ENCODE data around the gene S100A2. TPM values are rescaled to one million over a fixed set of nuclear protein-coding genes. Genes with fewer than 3 reads are reported as not detected.

S100A2 gene
- 3.5 and 21.7 TPM in 2 replicates for total RNA-seq

DNA sequence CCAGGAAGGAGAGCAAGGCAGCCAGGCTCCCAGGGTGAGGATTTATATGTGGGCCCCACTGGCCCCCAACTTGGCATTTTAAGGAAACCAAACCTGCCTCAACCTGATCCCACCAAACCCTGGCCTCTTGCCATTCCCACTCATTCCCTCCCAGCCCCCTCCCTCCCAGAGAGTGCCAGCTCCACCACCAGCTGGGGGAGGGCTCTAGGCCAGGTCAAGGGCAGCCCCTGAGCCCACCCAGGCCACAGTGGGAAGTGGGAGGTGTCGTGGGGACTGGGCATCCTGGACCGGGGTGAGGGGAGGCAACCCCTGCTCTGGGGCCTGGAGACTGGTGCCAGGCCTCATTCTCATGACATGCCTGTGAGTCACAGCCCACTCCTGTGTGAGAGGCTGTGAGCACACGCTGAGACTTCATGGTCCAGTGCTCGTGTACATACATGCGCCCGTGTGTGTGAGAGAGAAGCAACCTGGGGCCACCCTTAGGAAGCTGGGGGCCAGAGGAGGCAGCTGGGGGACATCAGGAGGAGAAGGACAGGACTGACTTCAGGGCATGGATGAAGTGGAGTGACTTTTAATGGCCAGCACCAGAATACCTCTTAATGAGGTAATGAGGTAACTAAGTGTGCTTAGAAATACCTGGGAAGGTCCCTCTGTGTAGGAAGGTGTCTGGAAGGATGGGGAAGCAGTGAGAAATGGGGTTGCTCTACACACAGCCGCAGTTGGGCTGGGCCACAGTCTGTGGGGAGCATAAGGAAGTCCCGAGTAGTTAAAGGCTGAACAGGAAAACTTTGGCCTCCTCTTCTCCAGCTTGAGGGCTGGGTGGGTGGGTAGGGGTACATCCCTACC is at the start of gene S100A2:
Gene S100A2 (minus strand): TSS at position 316 of the 846 bp plus-strand sequence. CDS start 1,967 bp downstream, outside the sequence.

DNA sequence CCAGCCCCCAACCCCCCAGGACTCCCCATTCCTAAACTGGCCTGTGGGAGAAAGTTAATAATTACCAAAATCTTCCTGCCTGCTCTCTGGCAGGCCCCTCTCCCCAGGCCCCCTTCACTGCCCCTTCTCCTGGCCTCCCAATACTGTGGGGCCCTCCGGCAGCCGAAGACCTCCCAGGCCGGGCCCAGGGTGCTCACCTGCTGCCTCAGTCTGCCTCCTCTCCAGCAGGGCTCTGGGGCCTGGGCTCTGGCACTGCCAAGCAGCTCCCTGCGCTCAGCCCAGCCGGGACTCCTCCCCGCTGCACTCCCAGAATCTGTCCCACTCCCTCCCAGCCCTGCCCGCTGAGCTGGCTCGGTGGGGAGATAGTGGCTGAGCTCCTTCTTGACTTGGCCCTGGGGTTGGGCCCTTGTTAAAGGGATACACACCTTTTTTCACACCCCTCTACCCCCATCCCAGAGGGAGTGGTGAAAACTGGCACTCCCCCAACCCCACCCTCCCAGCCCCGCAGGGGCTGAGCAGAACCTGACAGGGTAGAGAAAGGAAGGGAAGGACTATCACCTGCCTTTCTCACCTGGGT is 47.2 kb upstream of the S100A2 start, which contains the start of gene S100A16:
Gene S100A16 (minus strand): TSS at position 383 of the 577 bp plus-strand sequence. CDS start 4,986 bp downstream, outside the sequence.

DNA sequence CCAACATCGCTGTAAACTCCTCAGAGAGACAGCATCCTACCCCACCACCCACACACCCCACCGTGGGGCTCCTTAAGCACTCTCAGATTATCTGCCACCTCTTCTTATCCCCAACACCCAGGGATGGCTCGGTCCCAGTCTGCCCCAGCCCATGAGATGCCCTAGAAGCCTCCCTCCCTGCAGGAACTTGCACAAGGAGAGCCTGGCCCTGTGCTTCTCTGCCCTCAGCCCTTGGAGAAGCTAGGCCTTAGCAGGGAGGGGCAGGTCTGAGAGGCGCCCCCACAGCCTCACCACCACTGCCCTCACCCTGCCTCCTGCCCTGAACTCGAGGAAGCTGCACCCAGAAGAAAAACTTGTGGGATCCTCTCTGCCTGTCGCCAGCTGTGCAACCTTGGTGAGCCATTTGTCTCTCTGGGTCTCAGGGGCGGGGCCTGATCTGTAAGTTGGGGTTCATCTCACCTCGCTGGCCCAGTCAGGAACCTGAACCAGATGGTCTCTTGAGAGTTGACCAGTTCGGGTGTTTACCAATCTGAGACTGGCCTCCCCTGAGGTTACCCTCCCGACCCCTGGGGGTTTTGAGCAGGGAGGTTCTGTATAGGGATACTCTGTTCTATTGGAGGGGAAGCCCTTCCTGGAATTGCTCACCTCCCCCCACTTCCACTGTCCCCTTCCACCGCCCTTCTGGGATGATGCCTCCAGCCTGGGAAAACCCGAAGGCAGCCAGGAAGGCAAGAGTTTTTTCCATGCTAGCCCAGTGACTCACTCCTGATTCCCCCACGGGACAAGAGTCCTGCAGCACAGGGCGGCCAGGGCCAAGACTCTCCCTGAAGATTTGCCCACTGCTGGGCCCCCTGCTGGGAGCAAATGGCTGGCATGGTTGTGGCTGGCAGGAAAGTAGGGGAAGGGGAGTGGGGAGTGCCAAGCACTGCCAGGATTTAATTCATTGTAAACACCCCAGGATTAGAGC is 16.6 kb downstream of the S100A2 start, which contains the start of gene S100A3:
Gene S100A3 (minus strand): TSS at position 537 of the 967 bp plus-strand sequence. CDS start 773 bp downstream, outside the sequence.

DNA sequence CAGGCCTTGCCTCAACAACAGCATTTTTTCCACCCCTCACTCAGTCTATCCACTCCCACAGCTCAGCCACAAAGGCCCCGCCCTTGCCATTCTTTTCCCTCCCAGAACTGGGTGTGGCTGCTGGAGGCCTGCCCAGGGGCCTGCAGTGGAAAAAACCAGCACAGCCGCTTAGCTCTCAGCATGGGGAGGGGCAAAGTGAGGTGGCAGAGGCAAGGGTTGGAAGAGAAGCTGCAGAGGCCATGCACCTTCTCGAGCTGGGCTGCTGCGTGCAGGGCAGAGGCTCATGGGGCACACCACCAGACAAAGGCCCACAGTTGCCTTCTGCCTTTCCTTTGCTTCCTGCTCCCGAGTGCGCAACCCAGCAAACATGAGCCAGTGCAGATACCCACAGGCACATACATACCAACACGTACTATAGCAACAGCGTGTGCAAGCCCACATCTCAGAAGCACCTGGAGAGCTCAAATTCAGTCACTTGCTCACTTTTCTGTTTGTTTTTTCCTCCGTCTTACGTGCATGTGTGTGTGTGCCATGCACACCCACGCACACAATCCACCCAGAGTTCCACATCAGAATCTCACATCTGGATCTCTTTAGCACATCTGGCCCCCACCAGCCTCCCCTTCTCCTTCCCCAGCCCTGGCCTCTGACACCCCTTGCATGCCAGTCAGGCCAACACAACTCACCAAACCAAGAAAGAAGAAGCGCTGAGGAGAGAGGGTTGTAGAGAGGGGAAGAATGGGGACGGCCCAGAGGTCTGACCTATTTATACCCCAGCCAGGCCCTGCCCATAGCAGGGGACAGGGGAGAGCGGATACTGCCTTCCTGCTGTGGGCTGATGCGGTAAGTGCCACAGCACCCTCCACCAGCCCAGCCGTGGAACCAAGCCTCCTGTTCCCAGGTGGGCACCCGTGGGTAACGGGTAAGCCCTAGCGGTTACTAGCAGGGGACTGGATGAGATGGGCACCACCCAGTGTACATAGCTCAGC is 20.3 kb downstream of the S100A2 start, which contains the start of gene S100A4:
Gene S100A4 (minus strand): TSS at position 740 of the 989 bp plus-strand sequence. CDS start 1,012 bp downstream, outside the sequence.

DNA sequence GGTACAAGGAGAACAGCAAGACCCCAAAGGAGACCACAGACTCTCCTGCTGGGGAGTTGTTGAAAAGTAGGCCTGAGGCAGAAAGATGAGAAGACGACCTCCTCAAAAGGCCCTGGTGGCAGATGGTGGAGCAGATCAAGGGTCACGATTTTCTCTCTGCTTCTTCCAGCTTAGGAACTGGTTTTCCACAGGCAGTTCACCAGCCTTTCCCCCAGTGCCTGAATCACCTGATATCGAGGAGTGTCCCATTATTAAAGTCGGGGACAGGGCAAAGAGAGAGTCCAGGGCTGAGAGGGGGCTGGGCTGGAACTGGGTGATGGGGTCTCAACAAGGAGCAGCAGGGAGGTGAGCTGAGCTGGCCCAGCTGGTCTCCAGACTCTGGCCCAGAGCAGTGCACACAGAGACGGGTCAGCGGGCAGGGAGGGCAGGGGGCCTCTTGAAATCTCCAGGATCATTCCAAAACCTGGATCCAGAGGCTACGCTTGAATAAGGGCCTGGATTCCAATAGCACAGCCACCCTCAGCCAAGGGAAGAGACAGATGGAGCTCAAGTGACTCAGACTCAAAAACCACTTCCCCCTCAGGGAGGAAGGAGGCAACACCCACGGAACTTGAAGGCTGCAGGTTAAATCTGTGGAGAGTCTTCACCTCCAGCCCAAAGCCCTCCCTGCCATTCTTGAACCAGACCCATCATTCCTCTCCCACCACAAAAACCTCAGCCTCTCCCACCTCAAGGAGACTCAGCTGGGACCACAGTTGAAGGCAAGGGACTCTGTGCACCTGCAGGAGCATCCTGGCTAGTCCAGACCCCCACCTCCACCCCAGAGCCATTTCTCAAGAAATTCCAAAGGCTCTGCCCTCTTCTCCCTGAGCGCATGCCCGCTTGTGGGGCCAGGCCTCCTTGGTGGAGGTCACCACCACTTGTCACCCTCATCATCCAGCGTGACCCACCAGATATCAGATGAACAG is 25.0 kb downstream of the S100A2 start, which contains the start of gene S100A5:
Gene S100A5 (minus strand): TSS at position 541 of the 968 bp plus-strand sequence. CDS start 743 bp downstream, outside the sequence.

DNA sequence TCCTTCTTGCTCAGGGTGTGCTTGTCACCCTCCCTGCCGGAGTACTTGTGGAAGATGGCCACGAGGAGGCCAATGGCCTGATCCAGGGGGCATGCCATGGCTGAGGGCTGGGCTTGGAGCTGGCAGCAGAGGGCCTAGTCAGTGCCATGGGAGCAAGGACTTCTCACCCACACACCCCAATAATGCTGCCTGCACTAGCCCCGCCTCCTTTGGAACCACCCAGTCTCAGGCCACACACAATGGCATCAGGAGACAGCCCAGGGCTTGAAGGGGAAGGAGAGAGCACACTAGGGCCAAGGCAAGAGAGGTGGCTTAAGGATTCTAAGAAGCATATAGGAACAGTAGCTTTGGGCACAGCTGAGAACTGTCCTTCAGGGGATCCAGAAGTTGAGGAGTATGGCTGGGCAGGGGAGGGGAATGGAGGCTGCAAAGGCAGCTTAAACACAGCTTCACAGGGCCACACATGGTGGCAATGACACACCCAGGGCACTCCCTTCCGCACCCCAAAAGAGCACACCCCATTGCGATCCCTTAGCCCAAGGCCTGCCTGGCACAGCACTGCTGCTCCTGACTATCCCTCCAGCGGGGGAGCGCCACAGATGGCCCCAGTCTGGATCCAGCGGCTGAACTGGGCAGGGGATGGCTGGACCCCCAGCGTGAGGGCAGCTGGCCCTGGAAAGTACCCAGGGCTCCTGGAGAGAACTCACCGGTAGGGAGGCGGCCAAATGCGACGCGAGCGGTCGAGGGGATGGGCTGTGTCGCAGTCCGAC is 30.2 kb downstream of the S100A2 start, which contains the start of gene S100A6:
Gene S100A6 (minus strand): TSS at position 750 of the 770 bp plus-strand sequence. CDS start 652 bp downstream, at position 98.

Other genes with a start within 250 kb of the S100A2 start
- not detected in 2 replicates for gene PGLYRP4, start 217.0 kb downstream of the S100A2 start, total RNA-seq
- not detected in 2 replicates for gene S100A9, start 208.0 kb downstream of the S100A2 start, total RNA-seq
- not detected in 2 replicates for gene S100A12, start 190.2 kb downstream of the S100A2 start, total RNA-seq
- gene S100A8, start 174.8 kb downstream of the S100A2 start, total RNA-seq = not detected in 2 replicates
- not detected in 2 replicates for gene S100A7A, start 149.3 kb downstream of the S100A2 start, total RNA-seq
- not detected in 2 replicates for gene S100A7, start 105.2 kb downstream of the S100A2 start, total RNA-seq
- gene S100A6, start 29.9 kb downstream of the S100A2 start, total RNA-seq = 1,631 and 1,651 TPM in 2 replicates
- 0.16 and 2.5 TPM in 2 replicates for gene S100A5, start 24.9 kb downstream of the S100A2 start, total RNA-seq
- 21.2 and 31.3 TPM in 2 replicates for gene S100A4, start 20.0 kb downstream of the S100A2 start, total RNA-seq
- 5.8 and 42.2 TPM in 2 replicates for gene S100A3, start 16.6 kb downstream of the S100A2 start, total RNA-seq
- gene S100A16, start 47.3 kb upstream of the S100A2 start, total RNA-seq = 433 and 734 TPM in 2 replicates
- gene S100A14, start 50.5 kb upstream of the S100A2 start, total RNA-seq = 1.1 TPM in 1 of 2 replicates, not detected in the other
- 146 and 185 TPM in 2 replicates for gene S100A13, start 61.7 kb upstream of the S100A2 start, total RNA-seq
- gene S100A1, start 62.6 kb upstream of the S100A2 start, total RNA-seq = 4.4 TPM in 1 of 2 replicates, not detected in the other
- 36.4 and 38.1 TPM in 2 replicates for gene CHTOP, start 68.2 kb upstream of the S100A2 start, total RNA-seq
- gene SNAPIN, start 92.9 kb upstream of the S100A2 start, total RNA-seq = 64.7 and 84.4 TPM in 2 replicates
- 133 and 266 TPM in 2 replicates for gene ILF2, start 105.1 kb upstream of the S100A2 start, total RNA-seq
- gene NPR1, start 112.8 kb upstream of the S100A2 start, total RNA-seq = 4.7 and 74.3 TPM in 2 replicates
- gene INTS3, start 162.2 kb upstream of the S100A2 start, total RNA-seq = 28.2 and 39.3 TPM in 2 replicates
- 7.3 and 24.0 TPM in 2 replicates for gene SLC27A3, start 209.6 kb upstream of the S100A2 start, total RNA-seq

Measured in mesangial cell (primary cell).